ENCODE results near the gene LDB3. TPM values are rescaled to one million over a fixed set of nuclear protein-coding genes. Genes with fewer than 3 reads are reported as not detected.

LDB3 gene
- total and polyA plus RNA-seq, 2 of the 8 experiments (the other 6 are each of a cell fraction or from before 2014, with no cell fraction given), result 0.20 to 0.43 TPM

- TF ChIP-seq GABPA (IDR thresholded peaks at IDR 0.05; ENCODE audit: borderline replicate concordance, insufficient read depth, low read length), result no peak
- TF ChIP-seq EZH2 (IDR thresholded peaks at IDR 0.05; ENCODE audit: low read depth, low read length, severe bottlenecking), result no peak
- no peak for TF ChIP-seq KDM1A (IDR thresholded peaks at IDR 0.05; ENCODE audit: borderline replicate concordance, low read length)
- TF ChIP-seq, protein P1, sequence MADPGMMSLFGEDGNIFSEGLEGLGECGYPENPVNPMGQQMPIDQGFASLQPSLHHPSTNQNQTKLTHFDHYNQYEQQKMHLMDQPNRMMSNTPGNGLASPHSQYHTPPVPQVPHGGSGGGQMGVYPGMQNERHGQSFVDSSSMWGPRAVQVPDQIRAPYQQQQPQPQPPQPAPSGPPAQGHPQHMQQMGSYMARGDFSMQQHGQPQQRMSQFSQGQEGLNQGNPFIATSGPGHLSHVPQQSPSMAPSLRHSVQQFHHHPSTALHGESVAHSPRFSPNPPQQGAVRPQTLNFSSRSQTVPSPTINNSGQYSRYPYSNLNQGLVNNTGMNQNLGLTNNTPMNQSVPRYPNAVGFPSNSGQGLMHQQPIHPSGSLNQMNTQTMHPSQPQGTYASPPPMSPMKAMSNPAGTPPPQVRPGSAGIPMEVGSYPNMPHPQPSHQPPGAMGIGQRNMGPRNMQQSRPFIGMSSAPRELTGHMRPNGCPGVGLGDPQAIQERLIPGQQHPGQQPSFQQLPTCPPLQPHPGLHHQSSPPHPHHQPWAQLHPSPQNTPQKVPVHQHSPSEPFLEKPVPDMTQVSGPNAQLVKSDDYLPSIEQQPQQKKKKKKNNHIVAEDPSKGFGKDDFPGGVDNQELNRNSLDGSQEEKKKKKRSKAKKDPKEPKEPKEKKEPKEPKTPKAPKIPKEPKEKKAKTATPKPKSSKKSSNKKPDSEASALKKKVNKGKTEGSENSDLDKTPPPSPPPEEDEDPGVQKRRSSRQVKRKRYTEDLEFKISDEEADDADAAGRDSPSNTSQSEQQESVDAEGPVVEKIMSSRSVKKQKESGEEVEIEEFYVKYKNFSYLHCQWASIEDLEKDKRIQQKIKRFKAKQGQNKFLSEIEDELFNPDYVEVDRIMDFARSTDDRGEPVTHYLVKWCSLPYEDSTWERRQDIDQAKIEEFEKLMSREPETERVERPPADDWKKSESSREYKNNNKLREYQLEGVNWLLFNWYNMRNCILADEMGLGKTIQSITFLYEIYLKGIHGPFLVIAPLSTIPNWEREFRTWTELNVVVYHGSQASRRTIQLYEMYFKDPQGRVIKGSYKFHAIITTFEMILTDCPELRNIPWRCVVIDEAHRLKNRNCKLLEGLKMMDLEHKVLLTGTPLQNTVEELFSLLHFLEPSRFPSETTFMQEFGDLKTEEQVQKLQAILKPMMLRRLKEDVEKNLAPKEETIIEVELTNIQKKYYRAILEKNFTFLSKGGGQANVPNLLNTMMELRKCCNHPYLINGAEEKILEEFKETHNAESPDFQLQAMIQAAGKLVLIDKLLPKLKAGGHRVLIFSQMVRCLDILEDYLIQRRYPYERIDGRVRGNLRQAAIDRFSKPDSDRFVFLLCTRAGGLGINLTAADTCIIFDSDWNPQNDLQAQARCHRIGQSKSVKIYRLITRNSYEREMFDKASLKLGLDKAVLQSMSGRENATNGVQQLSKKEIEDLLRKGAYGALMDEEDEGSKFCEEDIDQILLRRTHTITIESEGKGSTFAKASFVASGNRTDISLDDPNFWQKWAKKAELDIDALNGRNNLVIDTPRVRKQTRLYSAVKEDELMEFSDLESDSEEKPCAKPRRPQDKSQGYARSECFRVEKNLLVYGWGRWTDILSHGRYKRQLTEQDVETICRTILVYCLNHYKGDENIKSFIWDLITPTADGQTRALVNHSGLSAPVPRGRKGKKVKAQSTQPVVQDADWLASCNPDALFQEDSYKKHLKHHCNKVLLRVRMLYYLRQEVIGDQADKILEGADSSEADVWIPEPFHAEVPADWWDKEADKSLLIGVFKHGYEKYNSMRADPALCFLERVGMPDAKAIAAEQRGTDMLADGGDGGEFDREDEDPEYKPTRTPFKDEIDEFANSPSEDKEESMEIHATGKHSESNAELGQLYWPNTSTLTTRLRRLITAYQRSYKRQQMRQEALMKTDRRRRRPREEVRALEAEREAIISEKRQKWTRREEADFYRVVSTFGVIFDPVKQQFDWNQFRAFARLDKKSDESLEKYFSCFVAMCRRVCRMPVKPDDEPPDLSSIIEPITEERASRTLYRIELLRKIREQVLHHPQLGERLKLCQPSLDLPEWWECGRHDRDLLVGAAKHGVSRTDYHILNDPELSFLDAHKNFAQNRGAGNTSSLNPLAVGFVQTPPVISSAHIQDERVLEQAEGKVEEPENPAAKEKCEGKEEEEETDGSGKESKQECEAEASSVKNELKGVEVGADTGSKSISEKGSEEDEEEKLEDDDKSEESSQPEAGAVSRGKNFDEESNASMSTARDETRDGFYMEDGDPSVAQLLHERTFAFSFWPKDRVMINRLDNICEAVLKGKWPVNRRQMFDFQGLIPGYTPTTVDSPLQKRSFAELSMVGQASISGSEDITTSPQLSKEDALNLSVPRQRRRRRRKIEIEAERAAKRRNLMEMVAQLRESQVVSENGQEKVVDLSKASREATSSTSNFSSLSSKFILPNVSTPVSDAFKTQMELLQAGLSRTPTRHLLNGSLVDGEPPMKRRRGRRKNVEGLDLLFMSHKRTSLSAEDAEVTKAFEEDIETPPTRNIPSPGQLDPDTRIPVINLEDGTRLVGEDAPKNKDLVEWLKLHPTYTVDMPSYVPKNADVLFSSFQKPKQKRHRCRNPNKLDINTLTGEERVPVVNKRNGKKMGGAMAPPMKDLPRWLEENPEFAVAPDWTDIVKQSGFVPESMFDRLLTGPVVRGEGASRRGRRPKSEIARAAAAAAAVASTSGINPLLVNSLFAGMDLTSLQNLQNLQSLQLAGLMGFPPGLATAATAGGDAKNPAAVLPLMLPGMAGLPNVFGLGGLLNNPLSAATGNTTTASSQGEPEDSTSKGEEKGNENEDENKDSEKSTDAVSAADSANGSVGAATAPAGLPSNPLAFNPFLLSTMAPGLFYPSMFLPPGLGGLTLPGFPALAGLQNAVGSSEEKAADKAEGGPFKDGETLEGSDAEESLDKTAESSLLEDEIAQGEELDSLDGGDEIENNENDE (IDR thresholded peaks at IDR 0.05; ENCODE audit: insufficient replicate concordance, low read length), result no peak
- no peak for TF ChIP-seq E2F6 (IDR thresholded peaks at IDR 0.05)
- TF ChIP-seq ASH2L (IDR thresholded peaks at IDR 0.05; ENCODE audit: low read length), result no peak
- TF ChIP-seq SIRT6 (IDR thresholded peaks at IDR 0.05; ENCODE audit: low read length), result no peak
- no peak for TF ChIP-seq RAD21 (IDR thresholded peaks at IDR 0.05 in 1 of 2, conservative IDR thresholded peaks at IDR 0.05 in 1 of 2; ENCODE audit: low read depth in 2 of 2, low read length in 2 of 2)
- TF ChIP-seq SP1 (IDR thresholded peaks at IDR 0.05; ENCODE audit: low read depth, low read length), result no peak
Measured at GRCh38 chr10:86726677-86726999, 58.3 kb downstream of the LDB3 start (continued).

Measured in H1 (cell line).